H9 (cell line): ENCODE measurements around the gene STK38L. TPM values are rescaled to one million over a fixed set of nuclear protein-coding genes. Genes with fewer than 3 reads are reported as not detected.

Experiments
- DNase-seq: peaks from one replicate; pipeline ENCODE4 v3.0.0-alpha.2; 2017
- H2AFZ ChIP-seq: one replicate; pipeline ENCODE4 v1.6.1; 2013; ENCODE audit warnings: mild to moderate bottlenecking, low read length, control low read depth, moderate library complexity
- H2AK5ac ChIP-seq: 2 replicates; pipeline ENCODE4 v1.6.1; 2013; ENCODE audit warnings: low read length, control low read depth, mixed read lengths; ENCODE audit not compliant: insufficient read length
- H2BK120ac ChIP-seq: one replicate; pipeline ENCODE4 v1.6.1; 2013; ENCODE audit warnings: low read depth, mild to moderate bottlenecking, low read length, control low read depth, inconsistent platforms; ENCODE audit not compliant: poor library complexity, severe bottlenecking
- H2BK12ac ChIP-seq: 2 replicates; pipeline ENCODE4 v1.6.1; 2013; ENCODE audit warnings: low read length, control low read depth, mixed read lengths, low read depth; ENCODE audit not compliant: insufficient read length
- H2BK15ac ChIP-seq: 2 replicates; pipeline ENCODE4 v1.6.1; 2013; ENCODE audit warnings: low read depth, low read length, control low read depth
- H2BK20ac ChIP-seq: one replicate; pipeline ENCODE4 v1.6.1; 2013; ENCODE audit warnings: low read depth, mild to moderate bottlenecking, low read length, control low read depth, inconsistent platforms; ENCODE audit not compliant: poor library complexity, severe bottlenecking
- H2BK5ac ChIP-seq: 2 replicates; pipeline ENCODE4 v1.6.1; 2013; ENCODE audit warnings: low read length, control low read depth, mixed read lengths; ENCODE audit not compliant: insufficient read length
- H3K14ac ChIP-seq: 2 replicates; pipeline ENCODE4 v1.6.1; 2013; ENCODE audit warnings: low read length, control low read depth; ENCODE audit not compliant: insufficient read depth
- H3K18ac ChIP-seq: 2 replicates; pipeline ENCODE4 v1.6.1; 2013; ENCODE audit warnings: low read depth, mild to moderate bottlenecking, mixed read lengths, low read length, control low read depth; ENCODE audit not compliant: insufficient read length
- H3K23ac ChIP-seq: 2 replicates; pipeline ENCODE4 v1.6.1; 2013; ENCODE audit warnings: low read length, control low read depth, mixed read lengths, low read depth; ENCODE audit not compliant: insufficient read length
- H3K23me2 ChIP-seq: 2 replicates; pipeline ENCODE4 v1.6.1; 2013; ENCODE audit warnings: low read depth, mild to moderate bottlenecking, mixed read lengths, low read length, control low read depth; ENCODE audit not compliant: insufficient read length, poor library complexity, severe bottlenecking
- H3K27ac ChIP-seq: 2 replicates; pipeline ENCODE4 v1.5.1; 2013; ENCODE audit warnings: low read length, control low read depth, mixed read lengths, low read depth; ENCODE audit not compliant: insufficient read length
- H3K27me3 ChIP-seq: 2 replicates; pipeline ENCODE4 v1.6.1; 2013; ENCODE audit warnings: low read length, control low read depth, inconsistent platforms; ENCODE audit not compliant: insufficient read depth
- H3K4ac ChIP-seq: 2 replicates; pipeline ENCODE4 v1.6.1; 2013; ENCODE audit warnings: low read depth, mild to moderate bottlenecking, control low read depth, inconsistent platforms, low read length, moderate library complexity
- H3K4me1 ChIP-seq: 2 replicates; pipeline ENCODE4 v1.6.1; 2013; ENCODE audit warnings: low read length, control low read depth, inconsistent platforms; ENCODE audit not compliant: insufficient read depth
- H3K4me2 ChIP-seq: 2 replicates; pipeline ENCODE4 v1.6.1; 2013; ENCODE audit warnings: low read length, control low read depth, mixed read lengths; ENCODE audit not compliant: insufficient read length, insufficient read depth
- H3K56ac ChIP-seq: 2 replicates; pipeline ENCODE4 v1.6.1; 2013; ENCODE audit warnings: low read depth, mild to moderate bottlenecking, mixed read lengths, low read length, control low read depth; ENCODE audit not compliant: insufficient read length
- H3K79me1 ChIP-seq: 2 replicates; pipeline ENCODE4 v1.6.1; 2013; ENCODE audit warnings: low read depth, mild to moderate bottlenecking, moderate library complexity, low read length, control low read depth, inconsistent platforms; ENCODE audit not compliant: insufficient read depth, poor library complexity, severe bottlenecking
- H3K79me2 ChIP-seq: 2 replicates; pipeline ENCODE4 v1.6.1; 2013; ENCODE audit warnings: low read length, control low read depth, inconsistent platforms; ENCODE audit not compliant: insufficient read depth
- H3K9ac ChIP-seq: 2 replicates; pipeline ENCODE4 v1.6.1; 2013; ENCODE audit warnings: low read length, control low read depth, mixed read lengths; ENCODE audit not compliant: insufficient read length; ENCODE audit errors: extremely low read depth
- H3K9me3 ChIP-seq: one replicate; pipeline ENCODE4 v1.6.1; 2013; ENCODE audit warnings: low read depth, low read length, inconsistent platforms; ENCODE audit not compliant: control insufficient read depth
- H3T11ph ChIP-seq: one replicate; pipeline ENCODE4 v1.6.1; 2013; ENCODE audit warnings: mild to moderate bottlenecking, low read length, control low read depth, inconsistent platforms
- H4K20me1 ChIP-seq: one replicate; pipeline ENCODE4 v1.6.1; 2013; ENCODE audit not compliant: control insufficient read depth, insufficient read length, insufficient read depth
- H4K5ac ChIP-seq: 2 replicates; pipeline ENCODE4 v1.6.1; 2013; ENCODE audit warnings: low read depth, mild to moderate bottlenecking, mixed read lengths, low read length, control low read depth; ENCODE audit not compliant: insufficient read length
- H4K8ac ChIP-seq: replicated peaks from 2 replicates; pipeline ENCODE4 v1.6.1; 2013; ENCODE audit warnings: low read length, control low read depth, mixed read lengths, low read depth; ENCODE audit not compliant: insufficient read length
- H4K91ac ChIP-seq: 2 replicates; pipeline ENCODE4 v1.6.1; 2013; ENCODE audit warnings: low read depth, mild to moderate bottlenecking, moderate library complexity, mixed read lengths, low read length, control low read depth; ENCODE audit not compliant: insufficient read length
- H3K27ac Mint-ChIP-seq, 3 experiments: 2 replicates in 2 of 3; 3 replicates in 1 of 3; pipeline ENCODE4 v1.8.0; 2020 to 2021; ENCODE audit warnings: mixed read lengths in 3 of 3, mild to moderate bottlenecking in 1 of 3, moderate library complexity in 1 of 3
- H3K27me3 Mint-ChIP-seq: 2 replicates; pipeline ENCODE4 v1.8.0; 2021; ENCODE audit warnings: low read depth, mild to moderate bottlenecking, moderate library complexity, mixed read lengths
- H3K36me3 Mint-ChIP-seq, 3 experiments: 2 replicates in 2 of 3; 3 replicates in 1 of 3; pipeline ENCODE4 v1.8.0; 2020 to 2021; ENCODE audit warnings: low read depth in 3 of 3, mixed read lengths in 3 of 3; ENCODE audit not compliant: insufficient read depth in 1 of 3
- H3K4me1 Mint-ChIP-seq, 2 experiments: 2 replicates each; pipeline ENCODE4 v1.8.0; 2020; ENCODE audit warnings: mixed read lengths in 2 of 2
- H3K4me3 Mint-ChIP-seq, 2 experiments: 2 replicates in 1 of 2; 3 replicates in 1 of 2; pipeline ENCODE4 v1.8.0; 2020 to 2021; ENCODE audit warnings: mild to moderate bottlenecking in 2 of 2, mixed read lengths in 2 of 2, moderate library complexity in 1 of 2
- H3K9me3 Mint-ChIP-seq, 2 experiments: 2 replicates in 1 of 2; 3 replicates in 1 of 2; pipeline ENCODE4 v1.8.0; 2020; ENCODE audit warnings: mild to moderate bottlenecking in 2 of 2, mixed read lengths in 2 of 2, moderate library complexity in 1 of 2
- CTCF ChIP-seq: fragments of 200-600 bp; sonication (generic); conservative IDR thresholded peaks from 3 replicates; pipeline ENCODE4 v1.8.0; 2021; ENCODE audit warnings: antibody characterized with exemption, mild to moderate bottlenecking
- WGBS: extraction: QIAGEN DNeasy Blood & Tissue Kit; methylation state at CpG from one replicate; pipeline ENCODE4 v1.1.7; 2013; ENCODE audit warnings: missing lambda C conversion rate, low lambda C conversion rate, mixed read lengths; ENCODE audit not compliant: insufficient read length; ENCODE audit errors: extremely low coverage; 5-methylcytosine and 5-hydroxymethylcytosine counted together
- total RNA-seq: library from RNA; stranded (reverse); gene quantifications from 2 replicates; pipeline ENCODE4 v1.2.1, GENCODE V29; 2021

Gene STK38L
- total RNA-seq, 1 experiment from 2014 or later, result 44.9 TPM

- DNase-seq, result no peak
- Histone ChIP-seq H3K4ac (no peak overlapping the region), H3K9ac (no peak overlapping the region), H2AK5ac (no peak overlapping the region), H3K23me2 (no peaks in the 10 kb centered on the region), H2AFZ (no peak overlapping the region), H2BK20ac (no peak overlapping the region), H4K8ac (no peak overlapping the region), H3K4me2 (no peak overlapping the region), H3K79me2 (no peaks in the 10 kb centered on the region; the same call in 1 of the 2 replicates), H3K4me1 (peaks cover 2% of the 10 kb centered on the region; the same call in 1 of the 2 replicates), H3K9me3 (no peaks in the 10 kb centered on the region), H4K91ac (no peak overlapping the region), H3K56ac (no peak overlapping the region), H3K14ac (no peak overlapping the region), H3K27ac (no peak overlapping the region), H2BK120ac (no peak overlapping the region), H3K18ac (no peak overlapping the region), H3T11ph (no peak overlapping the region), H3K23ac (no peak overlapping the region), H4K20me1 (no peaks in the 10 kb centered on the region), H2BK5ac (no peak overlapping the region), H3K27me3 (no peaks in the 10 kb centered on the region), H2BK15ac (no peak overlapping the region), H2BK12ac (no peak overlapping the region), H3K79me1 (no peaks in the 10 kb centered on the region), H4K5ac (no peak overlapping the region)
- WGBS, result no CpG with 5 or more reads among the region's 1 CpG
- H3K4me3 Mint-ChIP-seq, result peak overlapping the region in 1 of 2 experiments; percentile 25; a peak in 2 of 5 replicates
- H3K27ac Mint-ChIP-seq, result peak overlapping the region in 1 of 3 experiments; percentile 79; a peak in 3 of 7 replicates
- no peak for TF ChIP-seq CTCF
- H3K36me3 Mint-ChIP-seq, result no peaks in the 10 kb centered on the region
- peaks cover 26 to 30% of the 10 kb centered on the region in 2 experiments for H3K4me1 Mint-ChIP-seq
- H3K27me3 Mint-ChIP-seq, result no peaks in the 10 kb centered on the region
- H3K9me3 Mint-ChIP-seq, result no peaks in the 10 kb centered on the region
Observed at GRCh38 chr12:27285403-27285802, 41.3 kb downstream of the STK38L start.
